Muscle of leg (tissue), 11 donors: ENCODE data around the gene EML6. TPM values are rescaled to one million over a fixed set of nuclear protein-coding genes. Genes with fewer than 3 reads are reported as not detected.

ENCODE experiments used
- DNase-seq: peaks from one replicate; pipeline ENCODE4 v3.0.0; 2013
- H3K27ac ChIP-seq: one replicate; pipeline ENCODE4 v1.5.1; 2013; ENCODE audit warnings: mild to moderate bottlenecking, low read length, control low read depth
- H3K27me3 ChIP-seq: one replicate; pipeline ENCODE4 v1.6.1; 2013; ENCODE audit warnings: low read length; ENCODE audit not compliant: control insufficient read depth, insufficient read depth
- H3K36me3 ChIP-seq: one replicate; pipeline ENCODE4 v1.6.1; 2013; ENCODE audit warnings: low read length; ENCODE audit not compliant: control insufficient read depth, insufficient read depth
- H3K4me1 ChIP-seq: one replicate; pipeline ENCODE4 v1.6.1; 2013; ENCODE audit warnings: low read length; ENCODE audit not compliant: control insufficient read depth, insufficient read depth
- H3K4me3 ChIP-seq: one replicate; pipeline ENCODE4 v1.5.1; 2013; ENCODE audit warnings: low read length, control low read depth
- H3K9me3 ChIP-seq: replicated peaks from 2 replicates; pipeline ENCODE4 v1.6.1; 2013; ENCODE audit warnings: low read depth, low read length; ENCODE audit not compliant: control insufficient read depth
- WGBS: methylation state at CpG from one replicate; pipeline ENCODE4 v1.1.5; 2013; ENCODE audit warnings: missing lambda C conversion rate; ENCODE audit not compliant: insufficient coverage; 5-methylcytosine and 5-hydroxymethylcytosine counted together
- polyA plus RNA-seq, 8 donors: library from polyadenylated mRNA; unstranded; fragments of 120-200 nt; gene quantifications; one replicate each; pipeline versions ENCODE4 v1.2.1 to v1.2.3, GENCODE V29; 2013; ENCODE audit warnings: inconsistent platforms in 1 of 8, low replicate concordance in 1 of 8; ENCODE audit not compliant: insufficient read length in 8 of 8, insufficient read depth in 1 of 8
- total RNA-seq: library from RNA; stranded (reverse); fragments of 120-200 nt; gene quantifications from one replicate; pipeline ENCODE4 v1.2.4, GENCODE V29; 2013

EML6 gene
- total and polyA plus RNA-seq, 9 donors = 11.2 to 32.1 (median 18.8) TPM

- H3K9me3 ChIP-seq = no peaks in the 10 kb centered on the region
- H3K27me3 ChIP-seq = peaks cover 28% of the 10 kb centered on the region
- H3K27ac ChIP-seq = no peak overlapping the region
- peak; percentile 32 for DNase-seq
- H3K4me1 ChIP-seq = peaks cover 18% of the 10 kb centered on the region
- WGBS = 0% methylated on average over 9 of the region's 23 CpGs
- no peaks in the 10 kb centered on the region for H3K36me3 ChIP-seq
- H3K4me3 ChIP-seq = peak overlapping the region; percentile 71
These were observed 616 bp downstream of the EML6 start for GRCh38 chr2:54723996-54724559.

- H3K9me3 ChIP-seq = no peaks in the 10 kb centered on the region
- WGBS = 1% methylated on average over 84 of the region's 87 CpGs
- peaks cover 28% of the 10 kb centered on the region for H3K27me3 ChIP-seq
- no peaks in the 10 kb centered on the region for H3K36me3 ChIP-seq
- H3K4me3 ChIP-seq = peak overlapping the region; percentile 71
- no peak overlapping the region for H3K27ac ChIP-seq
- peaks cover 18% of the 10 kb centered on the region for H3K4me1 ChIP-seq
- DNase-seq = peak; percentile 28
These were observed 1.3 kb downstream of the EML6 start for GRCh38 chr2:54724560-54725342.

- Histone ChIP-seq H3K4me3 (peak overlapping the region; percentile 29), H3K27ac (no peak overlapping the region), H3K36me3 (no peaks in the 10 kb centered on the region), H3K27me3 (peaks cover 28% of the 10 kb centered on the region), H3K9me3 (no peaks in the 10 kb centered on the region), H3K4me1 (peaks cover 18% of the 10 kb centered on the region)
- DNase-seq = no peak
- WGBS = 0% methylated on average over 2 of the region's 8 CpGs
These were observed 2.1 kb downstream of the EML6 start for GRCh38 chr2:54725343-54726099.

- Histone ChIP-seq H3K27ac (no peak overlapping the region), H3K36me3 (no peaks in the 10 kb centered on the region), H3K27me3 (peaks cover 28% of the 10 kb centered on the region), H3K9me3 (no peaks in the 10 kb centered on the region), H3K4me3 (no peak overlapping the region), H3K4me1 (peaks cover 18% of the 10 kb centered on the region)
- no peak for DNase-seq
- no CpG with 5 or more reads among the region's 1 CpG for WGBS
These were observed 3.0 kb downstream of the EML6 start for GRCh38 chr2:54726431-54726830.

GRCh38 chr2:54726940-54727339 lies 3.5 kb downstream of the EML6 start:
- WGBS = 67% methylated on average over 2 of the region's 2 CpGs
- H3K4me1 ChIP-seq = peaks cover 18% of the 10 kb centered on the region
- no peak for DNase-seq
- H3K27me3 ChIP-seq = peaks cover 28% of the 10 kb centered on the region
- no peaks in the 10 kb centered on the region for H3K9me3 ChIP-seq
- H3K27ac ChIP-seq = no peak overlapping the region
- H3K4me3 ChIP-seq = no peak overlapping the region
- no peaks in the 10 kb centered on the region for H3K36me3 ChIP-seq

- no peak overlapping the region for H3K4me3 ChIP-seq
- peaks cover 12% of the 10 kb centered on the region for H3K4me1 ChIP-seq
- no peak overlapping the region for H3K27ac ChIP-seq
- no peaks in the 10 kb centered on the region for H3K36me3 ChIP-seq
- H3K27me3 ChIP-seq = peaks cover 23% of the 10 kb centered on the region
- WGBS = no CpG with 5 or more reads among the region's 4 CpGs
- no peak for DNase-seq
- no peaks in the 10 kb centered on the region for H3K9me3 ChIP-seq
These were observed 5.2 kb downstream of the EML6 start for GRCh38 chr2:54728669-54729120.

GRCh38 chr2:54735636-54736035 lies 12.2 kb downstream of the EML6 start:
- WGBS = 36% methylated on average over 2 of the region's 2 CpGs
- Histone ChIP-seq H3K36me3 (no peaks in the 10 kb centered on the region), H3K27ac (no peak overlapping the region), H3K4me1 (no peaks in the 10 kb centered on the region), H3K9me3 (no peaks in the 10 kb centered on the region), H3K4me3 (no peak overlapping the region), H3K27me3 (no peaks in the 10 kb centered on the region)
- peak; percentile 43 for DNase-seq

- no peak overlapping the region for H3K27ac ChIP-seq
- DNase-seq = no peak
- no peaks in the 10 kb centered on the region for H3K27me3 ChIP-seq
- H3K36me3 ChIP-seq = no peaks in the 10 kb centered on the region
- H3K4me1 ChIP-seq = no peaks in the 10 kb centered on the region
- no peak overlapping the region for H3K4me3 ChIP-seq
- no peaks in the 10 kb centered on the region for H3K9me3 ChIP-seq
These were observed 14.8 kb downstream of the EML6 start for GRCh38 chr2:54738281-54738680.

GRCh38 chr2:54740333-54740732 lies 16.9 kb downstream of the EML6 start:
- H3K4me1 ChIP-seq = no peaks in the 10 kb centered on the region
- no peaks in the 10 kb centered on the region for H3K36me3 ChIP-seq
- H3K9me3 ChIP-seq = no peaks in the 10 kb centered on the region
- no peak overlapping the region for H3K27ac ChIP-seq
- no peaks in the 10 kb centered on the region for H3K27me3 ChIP-seq
- WGBS = no CpG with 5 or more reads among the region's 2 CpGs
- no peak overlapping the region for H3K4me3 ChIP-seq
- DNase-seq = peak; percentile 46

- H3K9me3 ChIP-seq = no peaks in the 10 kb centered on the region
- H3K27me3 ChIP-seq = no peaks in the 10 kb centered on the region
- H3K4me1 ChIP-seq = no peaks in the 10 kb centered on the region
- WGBS = no CpG with 5 or more reads among the region's 1 CpG
- no peak overlapping the region for H3K4me3 ChIP-seq
- no peaks in the 10 kb centered on the region for H3K36me3 ChIP-seq
- H3K27ac ChIP-seq = no peak overlapping the region
- DNase-seq = no peak
These were observed 17.8 kb downstream of the EML6 start for GRCh38 chr2:54741250-54741649.
